Skeletal muscle tissue (tissue), 4 donors: ENCODE measurements around the gene IFITM1. TPM values are rescaled to one million over a fixed set of nuclear protein-coding genes. Genes with fewer than 3 reads are reported as not detected.

Experiments used
- H3K27ac ChIP-seq: one replicate; pipeline ENCODE4 v1.7.0; 2013; ENCODE audit warnings: mild to moderate bottlenecking, low read depth, low read length, inconsistent platforms
- H3K27me3 ChIP-seq, 3 donors: one replicate each; pipeline ENCODE4 v1.7.0; 2013; ENCODE audit warnings: low read length in 3 of 3; ENCODE audit not compliant: control insufficient read depth in 3 of 3, insufficient read depth in 3 of 3
- H3K36me3 ChIP-seq, 3 donors: one replicate each; pipeline ENCODE4 v1.7.0; 2013; ENCODE audit warnings: low read length in 3 of 3; ENCODE audit not compliant: control insufficient read depth in 3 of 3, insufficient read depth in 3 of 3
- H3K4me1 ChIP-seq, 3 donors: one replicate each; pipeline ENCODE4 v1.7.0; 2013; ENCODE audit warnings: low read length in 3 of 3, mild to moderate bottlenecking in 3 of 3; ENCODE audit not compliant: control insufficient read depth in 3 of 3, insufficient read depth in 3 of 3
- H3K4me3 ChIP-seq, 3 donors: one replicate each; pipeline ENCODE4 v1.7.0; 2013; ENCODE audit warnings: low read length in 3 of 3
- H3K9ac ChIP-seq, 3 donors: one replicate each; pipeline ENCODE4 v1.7.0; 2013; ENCODE audit warnings: low read length in 3 of 3, mild to moderate bottlenecking in 3 of 3, moderate library complexity in 2 of 3, low read depth in 1 of 3
- H3K9me3 ChIP-seq, 3 donors: one replicate each; pipeline ENCODE4 v1.7.0; 2013; ENCODE audit warnings: low read length in 3 of 3; ENCODE audit not compliant: control insufficient read depth in 3 of 3
- total RNA-seq: library from RNA; depleted of rRNA; stranded (reverse); fragments of >200 nt; gene quantifications from one replicate; pipeline ENCODE4 v1.2.3, GENCODE V29; 2014
- donor health status: Osteomylitis.

The IFITM1 gene
- total RNA-seq, 1 donor from 2014 or later: 13.0 TPM

- H3K4me3 ChIP-seq: no peak overlapping the region
- H3K9me3 ChIP-seq: no peaks in the 10 kb centered on the region
- H3K27ac ChIP-seq: no peak overlapping the region
- no peaks in the 10 kb centered on the region for H3K36me3 ChIP-seq
- no peak overlapping the region for H3K9ac ChIP-seq
- H3K4me1 ChIP-seq: peaks cover 0 to 4% (median 0%) of the 10 kb centered on the region in 3 donors
- H3K27me3 ChIP-seq: peaks cover 12 to 41% (median 22%) of the 10 kb centered on the region in 3 donors
Observed at GRCh38 chr11:272931-273198, 41.0 kb upstream of the IFITM1 start.

- Histone ChIP-seq H3K36me3 (no peaks in the 10 kb centered on the region), H3K27me3 (peaks cover 39 to 56% (median 44%) of the 10 kb centered on the region in 3 donors), H3K4me3 (no peak overlapping the region), H3K9ac (no peak overlapping the region), H3K9me3 (no peaks in the 10 kb centered on the region), H3K27ac (no peak overlapping the region), H3K4me1 (peaks cover 5 to 11% (median 8%) of the 10 kb centered on the region in 3 donors)
Observed at GRCh38 chr11:276219-276618, 37.6 kb upstream of the IFITM1 start.

- no peak within 1 kb of the TSS for H3K4me3 ChIP-seq
- no peaks in the 10 kb centered on the region for H3K36me3 ChIP-seq
Observed at GRCh38 chr11:278001-278951, 35.6 kb upstream of the IFITM1 start, which contains the start of gene NLRP6. Gene NLRP6 (plus strand): TSS chr11:278407. CDS start chr11:278570, 163 bp downstream.

GRCh38 chr11:279040-279965 is 34.5 kb upstream of the IFITM1 start:
- H3K36me3 ChIP-seq: no peaks in the 10 kb centered on the region
- peaks cover 8 to 15% (median 10%) of the 10 kb centered on the region in 3 donors for H3K4me1 ChIP-seq
- H3K9ac ChIP-seq: no peak overlapping the region
- H3K27me3 ChIP-seq: peaks cover 62 to 65% (median 65%) of the 10 kb centered on the region in 3 donors
- H3K9me3 ChIP-seq: no peaks in the 10 kb centered on the region
- no peak overlapping the region for H3K4me3 ChIP-seq
- H3K27ac ChIP-seq: no peak overlapping the region

More at GRCh38 chr11:278001-278951, 35.6 kb upstream of the IFITM1 start, which contains the start of gene NLRP6:
- Histone ChIP-seq H3K27me3 (peaks cover 52 to 57% (median 56%) of the 10 kb centered on the region in 3 donors), H3K27ac (no peak within 1 kb of the TSS), H3K4me1 (peaks cover 8 to 15% (median 10%) of the 10 kb centered on the region in 3 donors), H3K9me3 (no peaks in the 10 kb centered on the region), H3K9ac (no peak within 1 kb of the TSS)

GRCh38 chr11:279966-280705 is 33.7 kb upstream of the IFITM1 start:
- Histone ChIP-seq H3K27me3 (peaks cover 68 to 71% (median 69%) of the 10 kb centered on the region in 3 donors), H3K36me3 (no peaks in the 10 kb centered on the region), H3K9me3 (no peaks in the 10 kb centered on the region), H3K27ac (no peak overlapping the region), H3K9ac (no peak overlapping the region), H3K4me3 (peak overlapping the region in 1 of 3 donors; percentile 20), H3K4me1 (peaks cover 8 to 15% (median 10%) of the 10 kb centered on the region in 3 donors)

GRCh38 chr11:280706-281485 is 32.9 kb upstream of the IFITM1 start:
- Histone ChIP-seq H3K27ac (no peak overlapping the region), H3K27me3 (peaks cover 72 to 79% (median 76%) of the 10 kb centered on the region in 3 donors), H3K9me3 (no peaks in the 10 kb centered on the region), H3K36me3 (no peaks in the 10 kb centered on the region), H3K4me1 (peaks cover 8 to 15% (median 10%) of the 10 kb centered on the region in 3 donors), H3K9ac (no peak overlapping the region), H3K4me3 (peak overlapping the region in 1 of 3 donors; percentile 14)

- Histone ChIP-seq H3K9me3 (no peaks in the 10 kb centered on the region), H3K4me3 (no peak overlapping the region), H3K4me1 (peaks cover 8 to 15% (median 10%) of the 10 kb centered on the region in 3 donors), H3K9ac (no peak overlapping the region), H3K27ac (no peak overlapping the region), H3K36me3 (no peaks in the 10 kb centered on the region), H3K27me3 (peaks cover 73 to 81% (median 78%) of the 10 kb centered on the region in 3 donors)
Observed at GRCh38 chr11:281486-282161, 32.2 kb upstream of the IFITM1 start.

GRCh38 chr11:282171-282570 is 31.7 kb upstream of the IFITM1 start:
- Histone ChIP-seq H3K4me3 (no peak overlapping the region), H3K4me1 (peaks cover 8 to 15% (median 10%) of the 10 kb centered on the region in 3 donors), H3K9ac (no peak overlapping the region), H3K9me3 (no peaks in the 10 kb centered on the region), H3K27ac (no peak overlapping the region), H3K27me3 (peaks cover 76 to 81% (median 80%) of the 10 kb centered on the region in 3 donors), H3K36me3 (no peaks in the 10 kb centered on the region)
